SIG-M5 (cell line): ENCODE results near the gene EFEMP1.

ENCODE experiments used
- DNase-seq: peaks from one replicate; lab custom pipeline; 2025; lab: John Stamatoyannopoulos, UW

EFEMP1 gene

GRCh38 chr2:55898386-55899040, 25.1 kb downstream of the EFEMP1 start:
- no peak for DNase-seq

- DNase-seq: no peak
Measured at GRCh38 chr2:55896633-55897032, 26.9 kb downstream of the EFEMP1 start.

- DNase-seq: no peak
Measured at GRCh38 chr2:55894720-55895119, 28.9 kb downstream of the EFEMP1 start.

- DNase-seq: no peak
Measured at GRCh38 chr2:55891671-55892094, 31.9 kb downstream of the EFEMP1 start.

- DNase-seq: no peak
Measured at GRCh38 chr2:55888936-55889335, 34.6 kb downstream of the EFEMP1 start.

GRCh38 chr2:55887901-55888624, 35.5 kb downstream of the EFEMP1 start:
- no peak for DNase-seq

GRCh38 chr2:55887351-55887750, 36.2 kb downstream of the EFEMP1 start:
- DNase-seq: no peak

GRCh38 chr2:55885944-55886281, 37.7 kb downstream of the EFEMP1 start:
- DNase-seq: no peak

GRCh38 chr2:55885127-55885943, 38.2 kb downstream of the EFEMP1 start:
- no peak for DNase-seq

GRCh38 chr2:55883829-55884228, 39.8 kb downstream of the EFEMP1 start:
- no peak for DNase-seq

GRCh38 chr2:55883357-55883756, 40.2 kb downstream of the EFEMP1 start:
- DNase-seq: no peak

- DNase-seq: no peak
Measured at GRCh38 chr2:55882954-55883353, 40.6 kb downstream of the EFEMP1 start.

- no peak for DNase-seq
Measured at GRCh38 chr2:55880416-55881143, 43.0 kb downstream of the EFEMP1 start.

- no peak for DNase-seq
Measured at GRCh38 chr2:55879976-55880375, 43.6 kb downstream of the EFEMP1 start.

GRCh38 chr2:55877087-55877436, 46.5 kb downstream of the EFEMP1 start:
- no peak for DNase-seq

- no peak for DNase-seq
Measured at GRCh38 chr2:55876429-55877086, 47.0 kb downstream of the EFEMP1 start.

GRCh38 chr2:55875434-55876135, 48.0 kb downstream of the EFEMP1 start:
- no peak for DNase-seq

- DNase-seq: no peak
Measured at GRCh38 chr2:55874338-55874737, 49.2 kb downstream of the EFEMP1 start.

GRCh38 chr2:55871637-55872036, 51.9 kb downstream of the EFEMP1 start:
- DNase-seq: peak; percentile 49

- no peak for DNase-seq
Measured at GRCh38 chr2:55869637-55870325, 53.8 kb downstream of the EFEMP1 start.
